Measurements from ENCODE around the gene PRR33.

- TF ChIP-seq POLR2A (IDR thresholded peaks at IDR 0.05; ENCODE audit: low read length) (no peak), MYC (IDR thresholded peaks at IDR 0.05; ENCODE audit: borderline replicate concordance, low read length) (no peak), CEBPB (IDR thresholded peaks at IDR 0.05) (no peak)
- TF ChIP-seq, protein P1, sequence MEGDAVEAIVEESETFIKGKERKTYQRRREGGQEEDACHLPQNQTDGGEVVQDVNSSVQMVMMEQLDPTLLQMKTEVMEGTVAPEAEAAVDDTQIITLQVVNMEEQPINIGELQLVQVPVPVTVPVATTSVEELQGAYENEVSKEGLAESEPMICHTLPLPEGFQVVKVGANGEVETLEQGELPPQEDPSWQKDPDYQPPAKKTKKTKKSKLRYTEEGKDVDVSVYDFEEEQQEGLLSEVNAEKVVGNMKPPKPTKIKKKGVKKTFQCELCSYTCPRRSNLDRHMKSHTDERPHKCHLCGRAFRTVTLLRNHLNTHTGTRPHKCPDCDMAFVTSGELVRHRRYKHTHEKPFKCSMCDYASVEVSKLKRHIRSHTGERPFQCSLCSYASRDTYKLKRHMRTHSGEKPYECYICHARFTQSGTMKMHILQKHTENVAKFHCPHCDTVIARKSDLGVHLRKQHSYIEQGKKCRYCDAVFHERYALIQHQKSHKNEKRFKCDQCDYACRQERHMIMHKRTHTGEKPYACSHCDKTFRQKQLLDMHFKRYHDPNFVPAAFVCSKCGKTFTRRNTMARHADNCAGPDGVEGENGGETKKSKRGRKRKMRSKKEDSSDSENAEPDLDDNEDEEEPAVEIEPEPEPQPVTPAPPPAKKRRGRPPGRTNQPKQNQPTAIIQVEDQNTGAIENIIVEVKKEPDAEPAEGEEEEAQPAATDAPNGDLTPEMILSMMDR (IDR thresholded peaks at IDR 0.05), result no peak
Measured at GRCh38 chr11:1872267-1872985, 19.3 kb downstream of the PRR33 start.

Data from A549 (cell line).